Hepatocyte (in vitro differentiated cells): ENCODE results near the gene CTSD.

Source experiments
- CTCF ChIP-seq: fragments of 200-600 bp; sonication (generic); IDR thresholded peaks from 2 replicates; pipeline ENCODE4 v1.5.1; 2016; ENCODE audit warnings: antibody characterized with exemption, mild to moderate bottlenecking; ENCODE audit not compliant: poor library complexity
- EZH2 ChIP-seq: fragments of 200-600 bp; sonication (generic); IDR thresholded peaks from 2 replicates; pipeline ENCODE4 v1.6.1; 2016; ENCODE audit warnings: antibody characterized with exemption, mild to moderate bottlenecking, borderline replicate concordance

- TF ChIP-seq CTCF (no peak), EZH2 (no peak)
Observed at GRCh38 chr11:1742371-1742770, 21.4 kb downstream of the CTSD start.
